ENCODE results near the gene SKAP1.

Gene SKAP1

GRCh38 chr17:48150597-48151001, 279.4 kb downstream of the SKAP1 start:
- Histone ChIP-seq H2AFZ (ENCODE audit: low read depth, low read length) (no peak overlapping the region), H3K36me3 (replicated peaks; ENCODE audit: low read depth, low read length) (no peaks in the 10 kb centered on the region), H3K27me3 (ENCODE audit: low read depth, low read length) (peaks cover 18% of the 10 kb centered on the region), H3K4me1 (ENCODE audit: low read length) (peaks cover 5% of the 10 kb centered on the region), H3K9ac (ENCODE audit: low read length) (no peak overlapping the region), H3K9me3 (ENCODE audit: insufficient read depth, low read length) (no peaks in the 10 kb centered on the region), H3K4me2 (ENCODE audit: low read length) (no peak overlapping the region), H3K4me3 (ENCODE audit: low read length) (no peak overlapping the region), H4K20me1 (ENCODE audit: insufficient read depth, low read length) (no peaks in the 10 kb centered on the region), H3K79me2 (ENCODE audit: low read length) (no peaks in the 10 kb centered on the region), H3K27ac (ENCODE audit: low read length) (no peak overlapping the region)
- no peak for TF ChIP-seq EZH2phosphoT487 (IDR thresholded peaks at IDR 0.05; ENCODE audit: low read depth)
- TF ChIP-seq, protein P1, sequence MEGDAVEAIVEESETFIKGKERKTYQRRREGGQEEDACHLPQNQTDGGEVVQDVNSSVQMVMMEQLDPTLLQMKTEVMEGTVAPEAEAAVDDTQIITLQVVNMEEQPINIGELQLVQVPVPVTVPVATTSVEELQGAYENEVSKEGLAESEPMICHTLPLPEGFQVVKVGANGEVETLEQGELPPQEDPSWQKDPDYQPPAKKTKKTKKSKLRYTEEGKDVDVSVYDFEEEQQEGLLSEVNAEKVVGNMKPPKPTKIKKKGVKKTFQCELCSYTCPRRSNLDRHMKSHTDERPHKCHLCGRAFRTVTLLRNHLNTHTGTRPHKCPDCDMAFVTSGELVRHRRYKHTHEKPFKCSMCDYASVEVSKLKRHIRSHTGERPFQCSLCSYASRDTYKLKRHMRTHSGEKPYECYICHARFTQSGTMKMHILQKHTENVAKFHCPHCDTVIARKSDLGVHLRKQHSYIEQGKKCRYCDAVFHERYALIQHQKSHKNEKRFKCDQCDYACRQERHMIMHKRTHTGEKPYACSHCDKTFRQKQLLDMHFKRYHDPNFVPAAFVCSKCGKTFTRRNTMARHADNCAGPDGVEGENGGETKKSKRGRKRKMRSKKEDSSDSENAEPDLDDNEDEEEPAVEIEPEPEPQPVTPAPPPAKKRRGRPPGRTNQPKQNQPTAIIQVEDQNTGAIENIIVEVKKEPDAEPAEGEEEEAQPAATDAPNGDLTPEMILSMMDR (IDR thresholded peaks at IDR 0.05; ENCODE audit: low read depth, low read length): no peak

- H3K4me2 ChIP-seq (ENCODE audit: low read length): no peak overlapping the region
- no peak for TF ChIP-seq EZH2phosphoT487 (IDR thresholded peaks at IDR 0.05; ENCODE audit: low read depth)
- TF ChIP-seq, protein P1 (IDR thresholded peaks at IDR 0.05; ENCODE audit: low read depth, low read length): no peak
- H3K27me3 ChIP-seq (ENCODE audit: low read depth, low read length): peaks cover 18% of the 10 kb centered on the region
These were observed 280.1 kb downstream of the SKAP1 start for GRCh38 chr17:48149787-48150463.

DNA sequence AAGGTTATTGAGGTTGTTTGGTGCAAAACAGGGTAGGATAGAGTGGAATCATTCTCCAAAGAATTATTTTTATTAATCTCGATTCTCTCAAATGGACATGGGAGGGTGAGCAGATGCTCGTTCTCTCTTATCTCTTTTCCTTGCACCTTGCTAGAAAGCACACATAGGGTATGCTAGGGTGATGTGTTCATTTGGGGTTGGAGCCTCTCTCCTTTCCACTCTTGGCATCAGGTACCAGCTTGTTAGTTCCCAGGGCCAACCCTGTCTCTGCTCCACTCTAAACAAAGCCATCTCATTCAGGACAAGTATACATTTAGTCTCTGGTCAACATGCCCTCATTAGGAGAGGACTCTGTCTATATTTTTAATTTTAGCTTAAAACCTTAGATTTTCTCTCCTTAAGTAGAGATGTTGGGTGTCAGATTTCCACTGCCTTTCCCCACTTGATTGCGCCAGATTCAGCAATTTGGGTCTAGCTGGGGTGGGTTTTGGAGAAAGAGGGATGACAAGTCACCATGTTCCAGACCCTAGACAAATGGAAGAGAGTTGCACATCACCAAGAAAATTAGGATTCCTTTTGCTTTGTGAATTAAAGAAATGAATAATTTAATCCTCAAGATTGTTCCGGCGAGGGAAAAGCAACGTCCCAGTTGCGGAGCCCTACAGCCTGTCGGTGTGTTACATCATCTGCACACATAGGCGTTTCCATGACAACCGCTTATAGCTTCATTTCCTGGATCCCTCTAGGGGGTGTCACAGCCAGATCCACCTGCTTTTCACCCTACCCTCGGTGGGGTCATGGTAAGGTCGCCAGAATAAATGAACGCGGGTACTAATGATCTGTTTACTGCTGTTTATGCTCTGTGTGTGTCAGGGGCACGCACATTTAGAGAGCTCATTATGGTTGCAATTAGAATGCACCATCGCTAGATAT, 280.9 kb downstream of the SKAP1 start:
- H3K36me3 ChIP-seq (replicated peaks; ENCODE audit: low read depth, low read length): no peaks in the 10 kb centered on the region
- no peaks in the 10 kb centered on the region for H3K79me2 ChIP-seq (ENCODE audit: low read length)
- TF ChIP-seq, protein P1 (IDR thresholded peaks at IDR 0.05; ENCODE audit: low read depth, low read length): no peak
- no peak for TF ChIP-seq EZH2phosphoT487 (IDR thresholded peaks at IDR 0.05; ENCODE audit: low read depth)
- peaks cover 17% of the 10 kb centered on the region for H3K4me1 ChIP-seq (ENCODE audit: low read length)
- H3K9ac ChIP-seq (ENCODE audit: low read length): no peak overlapping the region
- H3K27ac ChIP-seq (ENCODE audit: low read length): no peak overlapping the region
- no peak overlapping the region for H3K4me3 ChIP-seq (ENCODE audit: low read length)
- no peak overlapping the region for H3K4me2 ChIP-seq (ENCODE audit: low read length)
- no peak overlapping the region for H2AFZ ChIP-seq (ENCODE audit: low read depth, low read length)
- H3K9me3 ChIP-seq (ENCODE audit: insufficient read depth, low read length): no peaks in the 10 kb centered on the region
- H3K27me3 ChIP-seq (ENCODE audit: low read depth, low read length): peaks cover 18% of the 10 kb centered on the region
- no peaks in the 10 kb centered on the region for H4K20me1 ChIP-seq (ENCODE audit: insufficient read depth, low read length)

More at GRCh38 chr17:48149787-48150463, 280.1 kb downstream of the SKAP1 start:
- Histone ChIP-seq H3K4me3 (ENCODE audit: low read length) (no peak overlapping the region), H2AFZ (ENCODE audit: low read depth, low read length) (no peak overlapping the region), H3K27ac (ENCODE audit: low read length) (no peak overlapping the region), H3K9ac (ENCODE audit: low read length) (no peak overlapping the region), H4K20me1 (ENCODE audit: insufficient read depth, low read length) (no peaks in the 10 kb centered on the region), H3K9me3 (ENCODE audit: insufficient read depth, low read length) (no peaks in the 10 kb centered on the region), H3K79me2 (ENCODE audit: low read length) (no peaks in the 10 kb centered on the region), H3K36me3 (replicated peaks; ENCODE audit: low read depth, low read length) (no peaks in the 10 kb centered on the region), H3K4me1 (ENCODE audit: low read length) (peaks cover 9% of the 10 kb centered on the region)
